Subcutaneous abdominal adipose tissue (tissue), 5 donors: Measurements from ENCODE around the gene NUP58.
"Not testable (repeated sequence)": the region's sequence is repeated elsewhere in the genome, so short reads cannot be mapped to it uniquely, and the experiment has no call there.

Experiments used
- H3K27ac ChIP-seq: one replicate; pipeline ENCODE4 v1.7.0; 2013; ENCODE audit warnings: low read depth, mild to moderate bottlenecking, inconsistent platforms, low read length, moderate library complexity
- H3K27me3 ChIP-seq, 5 donors: one replicate each; pipeline ENCODE4 v1.7.0; 2013; ENCODE audit warnings: low read length in 5 of 5, inconsistent platforms in 1 of 5; ENCODE audit not compliant: control insufficient read depth in 5 of 5, insufficient read depth in 4 of 5
- H3K36me3 ChIP-seq, 5 donors: one replicate each; pipeline ENCODE4 v1.7.0; 2013; ENCODE audit warnings: low read length in 5 of 5; ENCODE audit not compliant: control insufficient read depth in 5 of 5, insufficient read depth in 5 of 5
- H3K4me1 ChIP-seq, 5 donors: one replicate each; pipeline ENCODE4 v1.7.0; 2013; ENCODE audit warnings: low read length in 5 of 5, mild to moderate bottlenecking in 3 of 5, moderate library complexity in 1 of 5; ENCODE audit not compliant: control insufficient read depth in 5 of 5, insufficient read depth in 5 of 5
- H3K4me3 ChIP-seq, 5 donors: one replicate each; pipeline ENCODE4 v1.7.0; 2013; ENCODE audit warnings: low read length in 5 of 5, low read depth in 1 of 5
- H3K9ac ChIP-seq, 5 donors: one replicate each; pipeline ENCODE4 v1.7.0; 2013; ENCODE audit warnings: low read length in 5 of 5, mild to moderate bottlenecking in 4 of 5, moderate library complexity in 3 of 5
- H3K9me3 ChIP-seq, 5 donors: one replicate each; pipeline ENCODE4 v1.7.0; 2013; ENCODE audit warnings: low read length in 5 of 5; ENCODE audit not compliant: control insufficient read depth in 5 of 5
- donor health status: healthy.
- donor health status: healthy.
- donor health status: healthy.
- donor health status: healthy.
- donor health status: healthy.

The NUP58 gene

GRCh38 chr13:25345576-25345975 is 44.2 kb downstream of the NUP58 start:
- Histone ChIP-seq H3K27ac (no peak overlapping the region), H3K27me3 (no peaks in the 10 kb centered on the region), H3K4me1 (no peaks in the 10 kb centered on the region), H3K4me3 (no peak overlapping the region), H3K9ac (no peak overlapping the region), H3K9me3 (no peaks in the 10 kb centered on the region), H3K36me3 (peaks cover 4 to 5% (median 5%) of the 10 kb centered on the region in 5 donors)

DNA sequence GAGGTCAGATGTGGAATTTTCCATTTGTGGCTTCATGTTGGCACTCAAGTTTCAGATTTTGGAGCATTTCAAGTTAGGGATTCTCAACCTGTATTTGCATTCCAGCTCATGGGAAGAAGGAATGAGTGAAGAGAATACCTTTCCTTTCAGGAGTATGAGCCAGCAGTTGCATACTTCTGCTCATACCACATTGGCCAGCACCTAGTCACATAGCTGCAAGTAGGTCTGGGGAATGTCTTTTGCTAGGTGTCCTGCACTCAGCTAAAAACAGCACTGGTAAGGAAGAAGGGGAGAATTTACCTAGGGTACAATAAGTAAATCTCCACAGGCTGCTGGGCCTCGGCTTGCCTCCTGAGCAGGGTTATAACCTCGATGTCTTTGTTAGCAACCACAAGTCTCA is 45.7 kb downstream of the NUP58 start:
- no peaks in the 10 kb centered on the region for H3K9me3 ChIP-seq
- no peak overlapping the region for H3K9ac ChIP-seq
- H3K27ac ChIP-seq: no peak overlapping the region
- no peak overlapping the region for H3K4me3 ChIP-seq
- no peaks in the 10 kb centered on the region for H3K27me3 ChIP-seq
- no peaks in the 10 kb centered on the region for H3K36me3 ChIP-seq
- H3K4me1 ChIP-seq: no peaks in the 10 kb centered on the region

- no peaks in the 10 kb centered on the region for H3K9me3 ChIP-seq
- peaks cover 0 to 12% (median 3%) of the 10 kb centered on the region in 5 donors for H3K27me3 ChIP-seq
- H3K9ac ChIP-seq: no peak overlapping the region
- no peaks in the 10 kb centered on the region for H3K36me3 ChIP-seq
- no peak overlapping the region for H3K27ac ChIP-seq
- H3K4me1 ChIP-seq: no peaks in the 10 kb centered on the region
- no peak overlapping the region for H3K4me3 ChIP-seq
Observed at GRCh38 chr13:25351404-25351803, 50.0 kb downstream of the NUP58 start.

GRCh38 chr13:25352230-25352629 is 50.8 kb downstream of the NUP58 start:
- no peak overlapping the region for H3K9ac ChIP-seq
- no peak overlapping the region for H3K27ac ChIP-seq
- H3K36me3 ChIP-seq: no peaks in the 10 kb centered on the region
- H3K4me1 ChIP-seq: no peaks in the 10 kb centered on the region
- peaks cover 0 to 12% (median 3%) of the 10 kb centered on the region in 5 donors for H3K27me3 ChIP-seq
- no peak overlapping the region for H3K4me3 ChIP-seq
- H3K9me3 ChIP-seq: no peaks in the 10 kb centered on the region

DNA sequence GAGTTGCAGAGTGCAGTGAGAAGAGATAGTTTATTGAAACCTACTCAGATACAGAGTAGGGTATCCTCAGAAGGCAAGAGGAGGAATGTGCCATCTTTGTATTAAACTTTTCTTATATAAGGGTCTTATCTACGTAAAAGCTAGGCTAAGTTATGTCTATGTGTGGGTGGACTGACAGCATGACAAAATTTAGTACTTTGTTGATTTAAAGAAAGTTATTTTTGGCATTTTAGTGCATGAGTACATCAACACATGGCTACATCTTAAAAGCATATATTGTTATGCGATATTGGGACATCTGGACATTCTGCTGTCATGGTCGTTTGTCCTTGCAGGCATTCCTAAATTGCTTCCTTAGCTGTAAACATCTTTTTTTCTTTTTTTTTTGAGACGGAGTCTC is 51.4 kb downstream of the NUP58 start:
- Histone ChIP-seq H3K4me3 (no peak overlapping the region), H3K9ac (no peak overlapping the region), H3K9me3 (no peaks in the 10 kb centered on the region), H3K4me1 (no peaks in the 10 kb centered on the region), H3K36me3 (no peaks in the 10 kb centered on the region), H3K27me3 (peaks cover 0 to 12% (median 3%) of the 10 kb centered on the region in 5 donors), H3K27ac (no peak overlapping the region)

DNA sequence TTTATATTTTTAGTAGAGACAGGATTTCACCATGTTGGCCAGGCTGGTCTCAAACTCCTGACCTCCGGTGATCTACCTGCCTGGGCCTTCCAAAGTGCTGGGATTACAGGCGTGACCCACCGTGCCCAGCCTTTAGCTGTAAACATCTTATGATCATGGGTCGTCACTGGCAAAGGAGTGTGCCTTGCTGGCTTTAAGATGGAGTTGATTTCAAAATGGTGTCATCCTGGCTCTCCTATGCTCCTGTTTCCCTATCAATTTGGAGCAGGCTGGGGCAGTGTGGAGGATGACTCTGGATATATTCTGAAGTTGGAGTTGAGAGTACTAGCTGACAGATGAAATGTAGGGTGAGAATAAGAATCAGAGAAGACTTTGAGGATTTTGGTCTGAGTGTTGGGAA is 51.9 kb downstream of the NUP58 start:
- Histone ChIP-seq H3K27me3 (peaks cover 0 to 12% (median 3%) of the 10 kb centered on the region in 5 donors), H3K27ac (no peak overlapping the region), H3K9me3 (no peaks in the 10 kb centered on the region), H3K4me3 (no peak overlapping the region), H3K36me3 (no peaks in the 10 kb centered on the region), H3K4me1 (no peaks in the 10 kb centered on the region), H3K9ac (no peak overlapping the region)

DNA sequence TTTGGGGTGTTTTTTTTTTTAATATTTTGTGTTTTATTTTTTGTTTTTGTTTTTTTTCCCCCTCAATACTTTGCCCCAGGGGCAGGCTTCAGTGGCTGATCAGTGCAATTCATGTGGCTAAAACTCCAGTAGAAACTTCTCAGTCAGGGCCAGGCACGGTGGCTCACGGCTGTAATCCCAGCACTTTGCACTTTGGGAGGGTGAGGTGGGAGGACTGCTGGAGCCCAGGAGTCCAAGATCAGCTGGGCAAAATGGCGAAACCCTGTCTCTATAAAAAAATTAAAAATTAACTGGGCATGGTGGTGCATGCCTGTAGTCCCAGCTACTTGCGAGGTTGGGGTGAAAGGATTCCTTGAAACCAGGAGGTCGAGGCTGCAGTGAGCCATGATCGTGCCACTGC is 53.0 kb downstream of the NUP58 start:
- H3K27me3 ChIP-seq: peaks cover 0 to 12% (median 3%) of the 10 kb centered on the region in 5 donors
- H3K9me3 ChIP-seq: no peaks in the 10 kb centered on the region
- H3K4me3 ChIP-seq: no peak overlapping the region
- no peaks in the 10 kb centered on the region for H3K4me1 ChIP-seq
- no peak overlapping the region for H3K9ac ChIP-seq
- H3K36me3 ChIP-seq: no peaks in the 10 kb centered on the region
- H3K27ac ChIP-seq: no peak overlapping the region

DNA sequence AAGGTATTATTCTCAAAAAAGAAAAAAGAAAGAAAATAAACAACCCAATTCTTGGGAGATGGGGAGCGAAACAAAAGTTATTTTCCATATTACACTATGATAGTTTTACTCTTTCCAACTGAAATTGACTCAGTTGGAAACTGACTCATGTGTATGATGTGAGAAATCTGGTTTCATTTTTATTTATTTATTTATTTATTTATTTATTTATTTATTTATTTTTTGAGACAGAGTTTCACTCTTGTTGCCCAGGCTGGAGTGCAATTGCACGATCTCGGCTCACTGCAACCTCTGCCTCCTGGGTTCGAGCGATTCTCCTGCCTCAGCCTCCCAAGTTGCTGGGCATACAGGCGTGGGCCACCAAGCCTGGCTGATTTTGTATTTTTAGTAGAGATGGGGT is 59.0 kb downstream of the NUP58 start:
- H3K9me3 ChIP-seq, H3K36me3 ChIP-seq, H3K4me1 ChIP-seq, H3K27ac ChIP-seq, H3K27me3 ChIP-seq, H3K4me3 ChIP-seq, H3K9ac ChIP-seq: not testable (repeated sequence)

GRCh38 chr13:25365720-25366235 is 64.4 kb downstream of the NUP58 start:
- Histone ChIP-seq H3K27me3 (peaks cover 0 to 11% (median 9%) of the 10 kb centered on the region in 5 donors), H3K9ac (no peak overlapping the region), H3K9me3 (no peaks in the 10 kb centered on the region), H3K4me3 (no peak overlapping the region), H3K36me3 (no peaks in the 10 kb centered on the region), H3K4me1 (no peaks in the 10 kb centered on the region), H3K27ac (no peak overlapping the region)

DNA sequence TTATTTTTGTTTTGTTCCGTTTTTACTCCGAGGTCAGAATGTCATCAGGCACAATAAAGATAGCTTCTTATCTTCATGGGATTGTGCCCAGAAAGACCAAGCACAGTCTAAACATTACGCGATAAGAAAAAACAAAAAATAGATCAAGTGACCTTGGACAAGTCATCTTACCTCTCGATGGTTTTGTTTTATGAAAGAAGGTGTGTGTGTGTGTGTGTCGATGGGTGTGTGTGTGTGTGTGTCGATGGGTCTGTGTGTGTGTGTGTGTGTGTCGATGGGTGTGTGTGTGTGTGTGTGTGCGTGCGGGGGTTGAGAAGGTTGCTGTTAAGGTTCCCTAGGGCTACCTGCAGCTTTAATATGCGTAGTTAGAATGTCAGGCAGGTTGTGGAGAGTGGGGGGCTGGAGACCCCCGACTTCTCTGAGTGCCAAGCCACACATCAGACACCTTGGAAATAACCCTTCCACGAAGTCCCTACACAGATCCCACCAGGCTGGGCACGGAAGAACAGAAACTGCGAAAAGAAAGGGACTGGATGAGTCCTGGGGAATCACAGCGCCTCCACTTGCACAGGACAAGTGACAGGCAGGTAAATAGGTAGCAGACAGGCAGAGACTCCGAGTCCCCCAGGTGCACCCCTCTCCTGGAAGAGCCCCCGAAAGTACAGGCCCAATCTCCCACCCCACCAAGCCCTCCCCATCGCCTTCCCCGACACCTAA is 69.9 kb downstream of the NUP58 start:
- Histone ChIP-seq H3K4me3 (no peak overlapping the region), H3K9ac (no peak overlapping the region), H3K9me3 (no peaks in the 10 kb centered on the region), H3K4me1 (peaks cover 0 to 8% (median 4%) of the 10 kb centered on the region in 5 donors), H3K27me3 (peaks cover 26 to 50% (median 44%) of the 10 kb centered on the region in 5 donors), H3K36me3 (no peaks in the 10 kb centered on the region), H3K27ac (no peak overlapping the region)
